Renal pelvis (tissue), 4 donors: ENCODE results near the gene MAML3. TPM values are rescaled to one million over a fixed set of nuclear protein-coding genes. Genes with fewer than 3 reads are reported as not detected.

Experiments used
- DNase-seq: peaks from one replicate; pipeline ENCODE4 v3.0.0-alpha.2; 2013
- polyA plus RNA-seq, 3 donors: library from polyadenylated mRNA; unstranded; fragments of 120-200 nt; gene quantifications; one replicate each; pipeline ENCODE4 v1.2.1, GENCODE V29; 2013; ENCODE audit not compliant: insufficient read length in 3 of 3

The MAML3 gene
- polyA plus RNA-seq, 3 donors = 17.5 to 20.3 (median 17.6) TPM

DNA sequence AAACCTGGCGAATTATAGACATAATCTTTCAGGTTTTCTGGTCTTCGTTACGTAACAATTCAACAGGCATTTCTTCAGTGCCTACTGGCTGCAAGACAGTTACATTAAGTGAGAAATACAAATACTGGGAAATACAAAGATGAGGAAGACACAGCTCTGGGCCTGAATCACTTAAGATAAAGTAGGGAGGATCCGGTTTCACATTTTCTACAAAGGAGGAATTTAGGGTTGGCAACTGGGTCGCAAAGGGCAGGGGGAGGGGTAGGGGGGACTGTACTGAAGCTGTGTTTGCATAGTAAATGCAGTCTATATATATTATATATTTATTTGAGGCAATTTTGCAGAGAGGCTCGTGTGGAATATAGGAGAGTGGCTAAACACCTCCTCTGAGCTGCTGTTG lies 107.4 kb downstream of the MAML3 start:
- DNase-seq = no peak

GRCh38 chr4:140046016-140046415 lies 108.0 kb downstream of the MAML3 start:
- DNase-seq = no peak

GRCh38 chr4:140044337-140044902 lies 109.6 kb downstream of the MAML3 start:
- no peak for DNase-seq

DNA sequence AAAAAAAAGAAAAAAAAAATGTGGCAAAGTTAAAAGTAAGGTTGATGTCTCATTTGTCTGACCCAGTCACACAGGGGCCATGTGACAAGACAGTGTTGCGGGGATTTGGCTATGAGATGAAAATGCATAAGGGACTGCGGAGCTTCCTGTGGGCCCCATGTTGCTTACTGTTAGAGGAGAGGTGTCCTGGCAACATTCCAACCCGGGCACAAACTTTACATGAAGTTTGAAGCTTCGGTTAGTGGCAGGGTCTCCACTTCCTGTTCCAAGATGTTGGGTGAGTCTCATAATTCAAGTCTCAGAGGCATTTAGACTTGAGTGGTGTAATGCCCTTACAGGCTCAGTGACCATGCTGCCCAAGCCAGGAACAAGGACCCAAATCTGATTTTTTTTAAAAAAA lies 111.3 kb downstream of the MAML3 start:
- no peak for DNase-seq

- DNase-seq = no peak
Measured at GRCh38 chr4:140038031-140038533, 115.9 kb downstream of the MAML3 start.

DNA sequence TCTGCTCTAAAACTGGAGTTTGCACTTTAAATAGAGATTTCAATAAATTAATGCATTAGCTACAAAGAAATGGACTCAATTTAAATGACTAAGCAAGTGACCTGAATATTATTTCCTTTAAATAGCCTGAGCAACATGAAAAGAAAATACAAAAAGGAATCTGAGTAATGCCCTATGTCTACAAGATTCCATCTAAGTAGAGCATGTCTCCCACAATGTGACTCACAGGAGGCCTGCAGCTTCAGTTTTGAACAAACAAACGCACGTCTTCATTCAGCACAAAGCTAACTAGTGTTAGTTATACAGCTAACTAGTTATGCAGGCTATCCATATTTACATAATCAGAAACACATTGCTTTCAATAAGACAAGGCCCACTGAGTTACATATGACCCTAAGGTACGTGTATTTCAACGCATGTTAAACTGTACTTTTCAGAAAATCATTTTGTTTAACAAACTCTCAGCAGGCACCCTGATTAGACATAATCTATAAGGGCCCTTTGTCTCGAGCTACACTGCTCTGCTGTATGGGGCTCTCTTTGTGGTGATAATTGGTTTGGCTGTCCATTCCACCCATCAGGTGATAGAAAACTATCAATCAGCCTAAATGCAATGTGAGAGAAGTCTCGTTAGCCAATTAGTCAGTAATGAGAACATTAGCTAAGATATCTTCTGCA lies 116.5 kb downstream of the MAML3 start:
- DNase-seq = no peak

DNA sequence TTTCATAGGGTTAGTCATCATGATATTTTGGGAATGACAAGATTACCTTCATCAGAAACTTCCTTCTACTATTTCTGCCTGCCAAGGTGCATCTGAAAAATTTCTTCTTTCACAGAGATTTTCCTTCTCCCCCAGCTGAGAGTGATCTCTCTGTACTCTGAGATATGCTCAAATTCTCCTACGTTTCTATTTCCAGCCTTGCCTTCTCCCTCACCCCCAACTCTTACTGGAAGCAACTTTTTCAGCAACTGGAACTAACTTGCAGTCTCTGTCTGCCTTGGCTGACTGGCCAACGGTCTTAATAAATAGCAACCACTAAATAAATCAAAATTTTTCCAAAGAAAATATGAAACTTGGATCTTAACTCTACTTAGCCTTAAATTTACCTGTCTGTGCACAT lies 122.3 kb downstream of the MAML3 start:
- DNase-seq = no peak

- DNase-seq = no peak
Measured at GRCh38 chr4:140031061-140031460, 122.9 kb downstream of the MAML3 start.

- no peak for DNase-seq
Measured at GRCh38 chr4:140028676-140029517, 125.1 kb downstream of the MAML3 start.

DNA sequence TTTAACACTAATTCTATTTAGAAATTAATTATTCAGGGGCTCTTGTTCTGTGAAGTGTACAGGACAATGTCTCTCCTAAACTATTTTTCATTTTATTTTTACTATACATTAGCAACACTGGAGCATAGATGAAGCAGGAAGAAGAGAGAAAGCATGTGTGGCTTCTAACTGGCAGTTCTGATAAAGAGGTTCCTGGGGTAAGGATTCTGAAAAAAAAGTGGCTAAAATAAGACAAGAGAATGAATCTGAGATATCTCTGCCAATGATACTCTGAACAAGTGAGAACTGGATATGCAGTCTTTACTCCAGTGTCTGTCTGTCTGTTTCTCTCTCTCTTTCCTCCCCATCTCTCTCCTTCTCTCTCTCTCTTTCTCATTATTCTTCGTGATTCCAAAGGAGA lies 125.9 kb downstream of the MAML3 start:
- no peak for DNase-seq

- no peak for DNase-seq
Measured at GRCh38 chr4:140027101-140027500, 126.9 kb downstream of the MAML3 start.

DNA sequence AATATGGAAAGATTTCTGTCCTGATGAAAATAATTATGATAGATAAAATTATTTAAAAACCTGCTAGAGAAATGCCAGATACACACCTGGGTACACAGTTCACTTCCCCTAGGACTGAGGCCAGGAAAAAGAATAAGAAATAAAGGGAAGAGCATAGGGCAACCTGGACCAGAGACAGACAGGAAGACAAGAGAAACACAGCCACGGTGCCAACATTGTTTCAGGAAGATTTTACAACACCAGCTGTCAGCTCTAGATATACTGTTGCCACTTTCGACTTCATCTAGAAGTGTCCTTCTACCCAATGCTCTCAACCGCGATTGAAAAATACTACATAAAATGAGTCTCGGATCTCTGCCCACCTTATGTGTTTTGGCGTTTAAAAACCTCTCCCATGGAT lies 128.5 kb downstream of the MAML3 start:
- DNase-seq = no peak

GRCh38 chr4:140020457-140021361 lies 133.3 kb downstream of the MAML3 start:
- no peak for DNase-seq

- DNase-seq = no peak
Measured at GRCh38 chr4:140019619-140020347, 134.2 kb downstream of the MAML3 start.

DNA sequence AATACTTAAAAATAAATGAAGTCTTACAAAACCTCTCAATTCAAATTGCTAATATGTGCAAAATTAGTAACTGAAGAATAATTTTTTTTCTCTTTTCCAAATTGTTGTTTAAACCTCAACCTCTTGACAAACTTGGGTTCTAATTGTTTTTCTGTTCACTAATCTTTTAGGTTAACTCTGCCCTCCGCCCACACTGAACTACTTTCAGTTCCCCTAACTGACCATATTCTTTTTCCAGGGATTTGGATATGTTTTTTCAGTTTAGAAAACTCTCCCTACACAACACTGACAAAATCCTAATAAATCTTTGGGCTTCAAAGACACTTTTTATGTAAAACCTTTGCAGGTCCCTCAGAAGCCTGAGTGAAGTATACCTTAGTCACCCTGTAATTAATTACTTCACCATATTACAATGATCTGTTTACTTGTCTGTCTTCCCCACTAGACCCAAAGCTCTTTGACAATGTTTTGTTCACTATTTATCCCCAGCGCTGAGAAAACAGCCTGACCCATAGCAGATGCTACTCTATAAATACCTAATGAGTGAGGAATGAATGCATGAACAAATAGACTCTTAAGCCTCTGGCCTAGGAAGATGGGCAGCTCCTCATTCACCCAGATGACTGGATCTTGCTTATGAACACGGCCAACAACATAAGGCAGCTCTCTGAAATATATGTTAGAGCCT lies 134.9 kb downstream of the MAML3 start:
- no peak for DNase-seq

GRCh38 chr4:140014284-140014683 lies 139.7 kb downstream of the MAML3 start:
- DNase-seq = no peak

GRCh38 chr4:140012688-140013486 lies 141.1 kb downstream of the MAML3 start:
- peak; percentile 66 for DNase-seq

- peak; percentile 48 for DNase-seq
Measured at GRCh38 chr4:140005699-140006098, 148.3 kb downstream of the MAML3 start.

- DNase-seq = peak; percentile 16
Measured at GRCh38 chr4:140004922-140005627, 148.9 kb downstream of the MAML3 start.
